ENCODE data around the gene ZFP28. TPM values are rescaled to one million over a fixed set of nuclear protein-coding genes. Genes with fewer than 3 reads are reported as not detected.

Gene ZFP28
- total RNA-seq, 1 donor from 2014 or later: 2.9 TPM

DNA sequence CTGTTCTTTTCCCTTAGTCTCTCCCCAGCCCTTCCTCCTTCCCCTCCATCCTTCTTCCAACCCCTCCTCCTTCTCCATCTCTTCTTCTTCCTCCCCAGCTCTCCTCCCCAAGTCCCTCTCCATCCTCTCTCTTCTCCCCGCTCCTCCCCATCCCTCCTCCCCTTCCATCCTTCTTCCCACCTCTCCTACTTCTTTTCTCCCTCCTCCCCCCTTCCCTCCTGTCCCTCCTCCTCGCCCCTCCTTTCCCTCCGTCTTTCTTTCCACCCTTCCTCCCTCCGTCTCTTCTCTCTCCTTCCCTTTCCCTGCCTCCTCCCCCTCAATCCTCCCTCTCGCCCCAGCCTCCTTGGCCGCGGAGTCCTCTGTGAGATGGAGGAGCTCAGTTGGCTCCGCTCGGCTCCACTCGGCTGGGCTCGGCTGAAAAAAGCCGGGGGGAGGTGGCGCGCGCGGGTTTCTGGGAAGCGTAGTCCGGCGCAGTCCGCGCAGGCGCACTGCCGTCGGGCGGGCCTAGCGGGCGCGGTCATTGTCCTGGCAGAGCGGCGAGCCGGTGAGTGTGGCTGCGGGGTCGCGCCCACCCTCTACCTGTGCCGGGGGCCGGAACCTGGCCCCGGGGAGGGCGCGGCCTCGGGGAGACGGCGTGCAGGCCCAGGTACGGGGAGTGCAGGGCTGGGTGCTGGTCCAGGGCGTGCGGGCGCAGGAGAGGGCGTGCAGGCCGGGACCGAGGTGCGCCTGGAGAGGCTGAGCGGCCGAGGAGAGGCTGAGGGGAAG is 56.2 kb downstream of the ZFP28 start, which contains the start of gene ZNF71:
ZNF71 (plus strand) TSS at position 520 of the 765 bp plus-strand sequence. CDS start 6,257 bp downstream, outside the sequence.
- intact Hi-C loops (cut with micrococcal nuclease): loop anchor here (1.0 to 10.0 kb wide), 10 partner anchors 28 to 900 kb away; partner anchors contain the start of genes ZFP28, ZNF460, ZNF470 and ZNF582

DNA sequence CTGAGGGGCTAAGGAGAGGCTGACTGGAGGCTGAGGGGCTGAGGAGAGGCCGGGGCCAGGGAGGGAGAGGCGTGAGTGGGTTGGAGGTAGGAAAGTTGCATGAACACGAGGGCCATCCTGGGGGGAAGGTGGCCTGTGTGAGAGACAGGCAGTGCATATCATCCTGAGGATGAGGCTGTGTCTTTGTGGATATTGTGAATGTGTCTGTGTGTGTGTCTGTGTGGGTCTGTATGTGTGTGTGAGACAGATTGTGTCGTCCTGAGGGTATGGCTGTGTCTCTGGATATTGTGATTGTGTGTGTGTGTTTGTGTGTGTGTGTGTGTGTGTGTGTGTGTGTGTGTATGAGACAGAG is 56.8 kb downstream of the ZFP28 start:
- intact Hi-C loops (cut with micrococcal nuclease): loop anchor here (1.0 to 10.0 kb wide), 10 partner anchors 28 to 899 kb away; partner anchors contain the start of genes ZFP28, ZNF460, ZNF470 and ZNF582

DNA sequence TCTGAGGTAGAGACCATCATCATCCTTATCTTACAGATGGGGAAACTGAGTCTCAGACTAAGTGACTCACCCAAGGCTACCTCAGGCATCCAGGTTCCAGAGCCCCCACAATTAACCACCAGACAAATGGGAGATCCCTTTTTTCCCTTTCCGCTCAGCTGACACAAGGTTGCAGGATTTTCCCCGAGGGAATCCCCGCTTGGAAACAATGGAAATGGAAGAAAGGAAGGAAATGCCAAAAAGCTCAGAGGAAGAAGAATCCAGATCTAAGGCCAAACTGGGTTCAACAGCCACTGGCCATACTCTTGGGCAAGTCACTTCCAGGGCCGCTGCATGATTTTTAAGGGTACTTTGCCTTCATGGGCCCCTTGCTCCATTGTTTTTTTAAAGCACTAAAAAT is 57.9 kb downstream of the ZFP28 start:
- intact Hi-C loops (cut with micrococcal nuclease): loop anchor here (10.0 kb wide), 2 partner anchors 838 to 898 kb away; partner anchors contain the start of genes ZNF749 and ZNF773

DNA sequence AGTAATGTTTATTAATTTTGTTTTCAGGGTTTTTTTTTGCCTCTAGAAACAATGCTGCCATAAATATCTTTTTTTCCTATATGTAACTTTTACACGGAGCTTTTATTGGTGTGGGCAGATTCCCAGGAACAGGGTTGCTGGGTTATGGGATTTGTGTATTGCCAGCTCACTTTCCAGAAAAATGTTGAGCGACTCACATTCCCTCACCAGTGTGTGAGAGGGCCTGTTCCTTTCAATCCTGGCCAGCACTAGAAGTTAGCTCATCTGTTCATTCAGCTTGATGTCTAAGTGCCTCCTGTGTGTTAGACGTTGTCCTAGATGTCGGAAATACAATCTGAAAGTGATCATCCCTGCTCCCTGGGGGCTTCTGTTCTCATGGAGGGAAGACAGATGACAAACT is 58.9 kb downstream of the ZFP28 start:
- intact Hi-C loops (cut with micrococcal nuclease): loop anchor here (10.0 kb wide), 2 partner anchors 837 to 897 kb away; partner anchors contain the start of genes ZNF749 and ZNF773

DNA sequence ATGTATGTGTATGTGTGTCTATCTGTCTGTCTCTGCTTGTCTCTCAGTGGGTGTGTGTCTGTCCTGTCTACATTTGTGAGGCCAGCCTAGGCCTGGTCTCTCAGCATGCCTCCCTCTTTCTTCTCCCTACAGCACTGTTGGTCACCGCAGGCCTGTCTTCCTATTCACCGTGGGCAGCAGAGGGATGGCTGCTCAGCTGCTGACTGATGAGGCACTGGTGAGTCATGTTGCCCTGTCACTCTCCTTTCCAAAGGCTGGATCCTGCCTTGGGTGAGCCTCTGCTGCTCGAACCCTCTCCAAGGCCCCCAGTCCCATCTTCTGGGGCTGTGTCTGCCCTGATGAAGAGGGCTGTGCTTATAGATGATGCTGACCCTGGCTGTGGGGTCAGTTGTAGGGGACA is 62.6 kb downstream of the ZFP28 start:
- intact Hi-C loops (cut with micrococcal nuclease): no loop called here

DNA sequence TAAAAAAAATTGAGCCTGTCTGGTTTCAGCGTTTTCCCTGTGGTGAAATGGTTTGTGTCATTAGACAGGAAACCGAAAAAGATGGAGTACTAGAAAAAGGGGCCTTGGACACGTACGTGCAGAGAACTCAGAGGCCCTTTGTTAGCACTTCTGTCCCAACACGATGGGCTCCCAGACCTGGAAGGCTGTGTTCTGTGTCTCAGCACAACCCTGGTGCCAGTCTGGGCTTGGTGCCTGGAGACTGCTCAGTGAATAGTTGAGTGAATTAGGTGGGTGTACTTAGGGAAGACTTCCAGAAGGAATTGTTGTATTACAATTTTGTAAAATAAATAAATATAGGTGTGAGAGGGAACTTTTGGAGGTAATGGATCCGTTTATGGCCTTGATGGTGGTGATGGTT is 65.1 kb downstream of the ZFP28 start:
- intact Hi-C loops (cut with micrococcal nuclease): no loop called here

Other genes with a start within 250 kb of the ZFP28 start
- gene ZSCAN5A, start 224.1 kb upstream of the ZFP28 start, total RNA-seq: 12.0 TPM in 2 replicates
- 1.3 and 2.3 TPM in 2 replicates for gene ZNF582, start 145.4 kb upstream of the ZFP28 start, total RNA-seq
- 3.4 and 3.5 TPM in 2 replicates for gene ZNF583, start 134.6 kb upstream of the ZFP28 start, total RNA-seq
- gene ZNF667, start 61.6 kb upstream of the ZFP28 start, total RNA-seq: not detected in 2 replicates
- gene ZNF471, start 31.1 kb upstream of the ZFP28 start, total RNA-seq: 0.17 and 0.27 TPM in 2 replicates
- 2.0 and 2.4 TPM in 2 replicates for gene ZNF470, start 28.5 kb downstream of the ZFP28 start, total RNA-seq
- 6.1 and 6.2 TPM in 2 replicates for gene ZNF71, start 56.4 kb downstream of the ZFP28 start, total RNA-seq
- gene SMIM17, start 104.2 kb downstream of the ZFP28 start, total RNA-seq: 0.27 TPM in 2 replicates
- 0.10 and 0.20 TPM in 2 replicates for gene ZNF835, start 132.8 kb downstream of the ZFP28 start, total RNA-seq